NT2/D1 (cell line): ENCODE results near the gene AKT2.

Experiments
- SUZ12 ChIP-seq: IDR thresholded peaks from 2 replicates; pipeline ENCODE4 v1.6.1; 2011; ENCODE audit not compliant: insufficient read length, insufficient read depth; ENCODE audit errors: extremely low read depth
- YY1 ChIP-seq: IDR thresholded peaks from 2 replicates; pipeline ENCODE4 v1.6.1; 2011; ENCODE audit not compliant: insufficient read length, insufficient read depth
- ZNF274 ChIP-seq: IDR thresholded peaks from 2 replicates; pipeline ENCODE4 v1.6.1; 2011; ENCODE audit warnings: mild to moderate bottlenecking, low read depth, low read length

GRCh38 chr19:40256512-40256911, 28.6 kb downstream of the AKT2 start:
- TF ChIP-seq YY1 = no peak
- no peak for TF ChIP-seq ZNF274
- TF ChIP-seq SUZ12 = no peak
